Neural progenitor cell (in vitro differentiated cells): ENCODE measurements around the gene CSTF2T. TPM values are rescaled to one million over a fixed set of nuclear protein-coding genes. Genes with fewer than 3 reads are reported as not detected.

ENCODE experiments used
- DNase-seq: peaks from one replicate; pipeline ENCODE4 v3.0.0-alpha.2; 2016; ENCODE audit warnings: low spot score
- H2AFZ ChIP-seq: fragments of 200-600 bp; sonication (generic); replicated peaks from 2 replicates; pipeline ENCODE4 v1.6.1; 2016; ENCODE audit warnings: antibody characterized with exemption
- H3F3A ChIP-seq: fragments of 200-600 bp; sonication (generic); 2 replicates; pipeline ENCODE4 v1.6.1; 2016; ENCODE audit warnings: antibody characterized with exemption, low read depth
- H3K27ac ChIP-seq: fragments of 200-600 bp; sonication (generic); 2 replicates; pipeline ENCODE4 v1.5.1; 2016; ENCODE audit warnings: mild to moderate bottlenecking
- H3K27me3 ChIP-seq: fragments of 200-600 bp; sonication (generic); 2 replicates; pipeline ENCODE4 v1.6.1; 2016; ENCODE audit warnings: mild to moderate bottlenecking, moderate library complexity
- H3K36me3 ChIP-seq: fragments of 200-600 bp; sonication (generic); 2 replicates; pipeline ENCODE4 v1.5.1; 2016
- H3K4me1 ChIP-seq: fragments of 200-600 bp; sonication (generic); 2 replicates; pipeline ENCODE4 v1.6.1; 2016; ENCODE audit warnings: mixed run types
- H3K4me2 ChIP-seq: fragments of 200-600 bp; sonication (generic); 2 replicates; pipeline ENCODE4 v1.6.1; 2016
- H3K4me3 ChIP-seq: fragments of 200-600 bp; sonication (generic); 2 replicates; pipeline ENCODE4 v1.5.1; 2016
- H3K79me2 ChIP-seq: fragments of 200-600 bp; sonication (generic); 2 replicates; pipeline ENCODE4 v1.6.1; 2016; ENCODE audit warnings: low read depth
- H3K9ac ChIP-seq: fragments of 200-600 bp; sonication (generic); 2 replicates; pipeline ENCODE4 v1.6.1; 2016
- H3K9me3 ChIP-seq: fragments of 200-600 bp; sonication (generic); 2 replicates; pipeline ENCODE4 v1.5.1; 2016; ENCODE audit warnings: low read depth
- H4K20me1 ChIP-seq: fragments of 200-600 bp; sonication (generic); 2 replicates; pipeline ENCODE4 v1.6.1; 2016; ENCODE audit warnings: low read depth
- H3K27ac Mint-ChIP-seq: 3 replicates; pipeline ENCODE4 v1.8.0; 2021; ENCODE audit warnings: mixed read lengths
- H3K27me3 Mint-ChIP-seq: 2 replicates; pipeline ENCODE4 v1.8.0; 2022; ENCODE audit warnings: low read depth, mild to moderate bottlenecking, inconsistent platforms, moderate library complexity, mixed read lengths; ENCODE audit not compliant: insufficient read depth
- H3K36me3 Mint-ChIP-seq: 3 replicates; pipeline ENCODE4 v1.8.0; 2021; ENCODE audit warnings: mixed read lengths
- H3K4me1 Mint-ChIP-seq: 3 replicates; pipeline ENCODE4 v1.8.0; 2021; ENCODE audit warnings: mixed read lengths
- H3K4me3 Mint-ChIP-seq: 3 replicates; pipeline ENCODE4 v1.8.0; 2021; ENCODE audit warnings: mild to moderate bottlenecking, moderate library complexity, mixed read lengths
- H3K9me3 Mint-ChIP-seq: 3 replicates; pipeline ENCODE4 v1.8.0; 2020; ENCODE audit warnings: mixed read lengths
- CTCF ChIP-seq: fragments of 200-600 bp; sonication (generic); IDR thresholded peaks from 2 replicates; pipeline ENCODE4 v1.5.1; 2017; ENCODE audit warnings: antibody characterized with exemption, mild to moderate bottlenecking
- EZH2 ChIP-seq: fragments of 200-600 bp; sonication (generic); IDR thresholded peaks from 2 replicates; pipeline ENCODE4 v1.6.1; 2017; ENCODE audit warnings: antibody characterized with exemption, mild to moderate bottlenecking, moderate library complexity
- EZH2phosphoT487 ChIP-seq: fragments of 200-600 bp; sonication (generic); IDR thresholded peaks from 2 replicates; pipeline ENCODE4 v1.6.1; 2017; ENCODE audit warnings: antibody characterized with exemption
- total RNA-seq: library from RNA; depleted of rRNA; stranded (reverse); fragments of >200 nt; gene quantifications from 2 replicates; pipeline ENCODE4 v1.2.3, GENCODE V29; 2015; ENCODE audit warnings: low replicate concordance

Gene CSTF2T, protein sequence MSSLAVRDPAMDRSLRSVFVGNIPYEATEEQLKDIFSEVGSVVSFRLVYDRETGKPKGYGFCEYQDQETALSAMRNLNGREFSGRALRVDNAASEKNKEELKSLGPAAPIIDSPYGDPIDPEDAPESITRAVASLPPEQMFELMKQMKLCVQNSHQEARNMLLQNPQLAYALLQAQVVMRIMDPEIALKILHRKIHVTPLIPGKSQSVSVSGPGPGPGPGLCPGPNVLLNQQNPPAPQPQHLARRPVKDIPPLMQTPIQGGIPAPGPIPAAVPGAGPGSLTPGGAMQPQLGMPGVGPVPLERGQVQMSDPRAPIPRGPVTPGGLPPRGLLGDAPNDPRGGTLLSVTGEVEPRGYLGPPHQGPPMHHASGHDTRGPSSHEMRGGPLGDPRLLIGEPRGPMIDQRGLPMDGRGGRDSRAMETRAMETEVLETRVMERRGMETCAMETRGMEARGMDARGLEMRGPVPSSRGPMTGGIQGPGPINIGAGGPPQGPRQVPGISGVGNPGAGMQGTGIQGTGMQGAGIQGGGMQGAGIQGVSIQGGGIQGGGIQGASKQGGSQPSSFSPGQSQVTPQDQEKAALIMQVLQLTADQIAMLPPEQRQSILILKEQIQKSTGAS
- total RNA-seq: 53.7 and 56.5 TPM in 2 replicates

DNA sequence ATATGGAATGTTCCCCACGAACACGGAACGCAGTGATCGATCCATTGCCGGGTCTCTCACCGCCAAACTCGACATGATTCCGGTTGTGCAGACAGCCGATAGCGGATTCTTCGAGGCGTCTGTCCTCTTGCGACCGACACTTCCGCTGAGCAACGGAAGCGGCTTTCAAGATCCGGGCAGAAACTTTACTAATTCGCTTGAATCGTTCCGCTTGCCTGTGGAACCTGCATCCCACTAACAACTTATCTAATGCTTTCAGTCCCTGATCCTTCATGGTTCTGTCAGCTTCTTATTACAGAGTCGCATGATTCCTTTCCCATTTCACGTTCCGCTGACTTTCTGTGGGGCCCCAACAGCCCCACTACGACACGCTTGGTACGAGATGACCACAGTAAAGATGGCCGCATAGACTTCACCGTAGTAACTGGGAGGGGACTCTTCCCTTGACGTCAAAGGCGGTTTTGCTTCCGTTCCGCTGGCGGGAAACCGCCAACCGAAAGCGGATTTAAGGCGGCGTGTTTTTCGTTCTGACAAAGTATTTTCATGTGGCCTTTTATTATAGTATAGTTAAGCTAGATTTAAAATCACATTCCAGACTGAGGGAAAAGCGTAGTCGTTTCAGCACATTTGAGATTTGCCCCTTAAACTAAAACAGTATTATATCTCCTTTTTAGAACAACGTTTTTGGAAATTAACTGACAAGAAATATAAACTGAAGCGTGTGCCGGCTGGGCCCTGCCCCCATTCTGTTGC lies at the start of gene CSTF2T:
Gene CSTF2T (minus strand): TSS at position 121 of the 753 bp plus-strand sequence. CDS start 46 bp downstream, at position 75.
- Histone ChIP-seq H3K4me3 (peak within 1 kb of the TSS; percentile 99), H2AFZ (peak within 1 kb of the TSS; percentile 100), H4K20me1 (peaks cover 12% of the 10 kb centered on the region), H3K79me2 (peaks cover 48% of the 10 kb centered on the region), H3K9me3 (no peaks in the 10 kb centered on the region), H3K27me3 (no peaks in the 10 kb centered on the region), H3F3A (peaks cover 17% of the 10 kb centered on the region), H3K4me1 (peaks cover 44% of the 10 kb centered on the region), H3K4me2 (peak within 1 kb of the TSS; percentile 99), H3K27ac (peak within 1 kb of the TSS; percentile 99), H3K36me3 (peaks cover 11% of the 10 kb centered on the region), H3K9ac (peak within 1 kb of the TSS; percentile 97)
- H3K27ac Mint-ChIP-seq: peak within 1 kb of the TSS; percentile 100
- no peak for TF ChIP-seq CTCF
- no peak for TF ChIP-seq EZH2phosphoT487
- TF ChIP-seq EZH2: no peak
- DNase-seq: peak; percentile 96
- peaks cover 22% of the 10 kb centered on the region for H3K36me3 Mint-ChIP-seq
- no peaks in the 10 kb centered on the region for H3K9me3 Mint-ChIP-seq
- peaks cover 6% of the 10 kb centered on the region for H3K27me3 Mint-ChIP-seq
- H3K4me1 Mint-ChIP-seq: peaks cover 33% of the 10 kb centered on the region
- peak within 1 kb of the TSS; percentile 99 for H3K4me3 Mint-ChIP-seq

GRCh38 chr10:51748959-51749358 lies 49.6 kb upstream of the CSTF2T start:
- Mint-ChIP-seq H3K4me3 (no peak overlapping the region), H3K4me1 (peaks cover 11% of the 10 kb centered on the region), H3K27me3 (no peaks in the 10 kb centered on the region), H3K27ac (no peak overlapping the region), H3K36me3 (no peaks in the 10 kb centered on the region), H3K9me3 (no peaks in the 10 kb centered on the region)
- no peaks in the 10 kb centered on the region for H3K9me3 ChIP-seq
- no peaks in the 10 kb centered on the region for H3K27me3 ChIP-seq
- no peak for DNase-seq
- no peaks in the 10 kb centered on the region for H3K79me2 ChIP-seq
- TF ChIP-seq EZH2phosphoT487: no peak
- TF ChIP-seq EZH2: no peak
- TF ChIP-seq CTCF: no peak
- H3K4me2 ChIP-seq: no peak overlapping the region
- H3F3A ChIP-seq: peaks cover 29% of the 10 kb centered on the region
- no peak overlapping the region for H2AFZ ChIP-seq
- H3K36me3 ChIP-seq: no peaks in the 10 kb centered on the region
- H3K27ac ChIP-seq: no peak overlapping the region
- no peaks in the 10 kb centered on the region for H4K20me1 ChIP-seq
- peaks cover 28% of the 10 kb centered on the region for H3K4me1 ChIP-seq
- no peak overlapping the region for H3K4me3 ChIP-seq
- no peak overlapping the region for H3K9ac ChIP-seq

GRCh38 chr10:51747216-51747615 lies 47.8 kb upstream of the CSTF2T start:
- Histone ChIP-seq H3K9me3 (no peaks in the 10 kb centered on the region), H3K9ac (no peak overlapping the region), H3K79me2 (no peaks in the 10 kb centered on the region), H3K27ac (peak overlapping the region; percentile 42), H3K4me1 (peaks cover 29% of the 10 kb centered on the region), H3K4me2 (peak overlapping the region; percentile 64), H3F3A (peaks cover 31% of the 10 kb centered on the region), H4K20me1 (no peaks in the 10 kb centered on the region), H3K36me3 (no peaks in the 10 kb centered on the region), H3K4me3 (no peak overlapping the region), H2AFZ (no peak overlapping the region), H3K27me3 (no peaks in the 10 kb centered on the region)
- Mint-ChIP-seq H3K4me1 (peaks cover 23% of the 10 kb centered on the region), H3K27ac (peak overlapping the region; percentile 46), H3K27me3 (no peaks in the 10 kb centered on the region), H3K4me3 (no peak overlapping the region), H3K9me3 (no peaks in the 10 kb centered on the region), H3K36me3 (no peaks in the 10 kb centered on the region)
- DNase-seq: peak; percentile 45
- no peak for TF ChIP-seq CTCF
- no peak for TF ChIP-seq EZH2
- TF ChIP-seq EZH2phosphoT487: no peak
